ENCODE data around the gene RXRB. TPM values are rescaled to one million over a fixed set of nuclear protein-coding genes. Genes with fewer than 3 reads are reported as not detected.

RXRB gene
- total and polyA plus RNA-seq, 2 of the 13 experiments (the other 11 are each of a cell fraction or from before 2014, with no cell fraction given), result 26.7 to 55.7 TPM

- TF ChIP-seq FOXO4 (CRISPR knock-in tag; conservative IDR thresholded peaks at IDR 0.05) (no peak), ZNF7 (CRISPR knock-in tag; IDR thresholded peaks at IDR 0.05) (no peak), ZNF34 (CRISPR knock-in tag; IDR thresholded peaks at IDR 0.05; ENCODE audit: borderline replicate concordance) (no peak; the same call in 1 of the 2 replicates), ATF4 (CRISPR knock-in tag; IDR thresholded peaks at IDR 0.05) (peak in 1 of 2 experiments; percentile 37; a peak in 1 of 4 replicates), CENPT (CRISPR knock-in tag; IDR thresholded peaks at IDR 0.05; ENCODE audit: low read depth) (no peak), HNF4G (IDR thresholded peaks at IDR 0.05; ENCODE audit: borderline replicate concordance, low read depth, low read length) (peak; percentile 10; the same call in 1 of the 2 replicates), HNF4G (CRISPR knock-in tag; IDR thresholded peaks at IDR 0.05; ENCODE audit: borderline replicate concordance, low read depth) (0 out of 2 replicates have a peak, but pooled peaks have one; percentile 54), ATF2 (CRISPR knock-in tag; IDR thresholded peaks at IDR 0.05) (peak; percentile 60; the same call in 1 of the 2 replicates), ZNF138 (CRISPR knock-in tag; IDR thresholded peaks at IDR 0.05; ENCODE audit: low read depth) (peak; percentile 2; the same call in 1 of the 2 replicates), ATAD3A (CRISPR knock-in tag; IDR thresholded peaks at IDR 0.05) (no peak), XBP1 (CRISPR knock-in tag; IDR thresholded peaks at IDR 0.05) (peak; percentile 33; the same call in 1 of the 2 replicates), GPBP1L1 (CRISPR knock-in tag; IDR thresholded peaks at IDR 0.05) (no peak), ZNF691 (CRISPR knock-in tag; IDR thresholded peaks at IDR 0.05; ENCODE audit: borderline replicate concordance, low read depth) (peak; percentile 70), ELF3 (CRISPR knock-in tag; IDR thresholded peaks at IDR 0.05) (peak; percentile 51; the same call in 1 of the 2 replicates), POLR2AphosphoS2 (IDR thresholded peaks at IDR 0.05; ENCODE audit: low read depth, low read length) (no peak), ZNF101 (CRISPR knock-in tag; IDR thresholded peaks at IDR 0.05; ENCODE audit: borderline replicate concordance, low read depth) (0 out of 2 replicates have a peak, but pooled peaks have one; percentile 67), ZFAT (CRISPR knock-in tag; conservative IDR thresholded peaks at IDR 0.05) (peak; percentile 69), RAD51 (IDR thresholded peaks at IDR 0.05; ENCODE audit: borderline replicate concordance) (no peak), ZNF503 (CRISPR knock-in tag; IDR thresholded peaks at IDR 0.05) (peak; percentile 77; the same call in 1 of the 2 replicates), ZNF672 (CRISPR knock-in tag; IDR thresholded peaks at IDR 0.05) (no peak)
Measured at GRCh38 chr6:33200219-33201146, at the start of gene RXRB, which contains the start of gene SLC39A7 (continued).
